ENCODE results near the gene FCGR3A.

Gene FCGR3A

GRCh38 chr1:161499099-161500039 lies 50.2 kb downstream of the FCGR3A start:
- DNase-seq: no peak

- DNase-seq: no peak
Observed at GRCh38 chr1:161498646-161499045, 51.0 kb downstream of the FCGR3A start.

GRCh38 chr1:161497961-161498360 lies 51.7 kb downstream of the FCGR3A start:
- no peak for DNase-seq

GRCh38 chr1:161495490-161495889 lies 54.1 kb downstream of the FCGR3A start:
- DNase-seq: no peak

GRCh38 chr1:161494091-161494735 lies 55.4 kb downstream of the FCGR3A start:
- no peak for DNase-seq

- no peak for DNase-seq
Observed at GRCh38 chr1:161492827-161493226, 56.8 kb downstream of the FCGR3A start.
